NCI-H526 treated with DMSO at 0.1 percent for 48 hours (cell line): Measurements from ENCODE around the gene KDM8.
"Not testable (repeated sequence)": the region's sequence is repeated elsewhere in the genome, so short reads cannot be mapped to it uniquely, and the experiment has no call there.

Experiments
- DNase-seq: peaks from one replicate; lab custom pipeline; 2025; lab: John Stamatoyannopoulos, UW

Gene KDM8

GRCh38 chr16:27191352-27191924 lies 11.9 kb upstream of the KDM8 start:
- DNase-seq: no peak

DNA sequence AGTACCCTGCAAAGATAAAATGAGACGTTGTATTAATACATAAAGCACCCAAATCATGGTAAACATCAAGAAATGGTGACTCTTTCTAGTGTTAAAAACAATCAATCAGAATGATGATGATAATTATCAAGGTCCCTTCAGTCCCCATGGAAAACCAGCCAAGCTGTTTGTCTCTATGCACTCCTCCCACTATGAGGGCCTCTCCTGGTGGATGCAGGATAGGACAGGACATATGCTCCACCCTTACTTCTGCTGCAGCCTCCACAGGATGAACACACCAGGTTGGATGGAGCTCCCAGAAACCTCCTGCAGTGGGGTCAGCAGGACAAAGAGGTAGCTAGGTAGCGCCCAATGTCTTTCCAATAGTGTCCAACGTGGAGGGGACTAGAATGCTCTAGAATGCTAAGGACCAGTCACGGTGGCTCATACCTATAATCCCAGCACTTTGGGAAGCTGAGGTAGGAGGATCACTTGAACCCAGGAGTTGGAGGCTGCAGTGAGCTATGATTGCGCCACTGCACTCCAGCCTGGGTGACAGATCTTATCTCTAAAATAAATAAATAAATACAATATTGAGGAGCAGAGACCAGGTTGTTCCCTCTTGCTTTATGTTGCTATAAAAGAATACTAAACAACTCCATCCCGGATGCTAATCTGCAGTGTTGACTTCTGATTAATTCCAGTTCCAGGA lies 9.9 kb upstream of the KDM8 start:
- DNase-seq: no peak

DNA sequence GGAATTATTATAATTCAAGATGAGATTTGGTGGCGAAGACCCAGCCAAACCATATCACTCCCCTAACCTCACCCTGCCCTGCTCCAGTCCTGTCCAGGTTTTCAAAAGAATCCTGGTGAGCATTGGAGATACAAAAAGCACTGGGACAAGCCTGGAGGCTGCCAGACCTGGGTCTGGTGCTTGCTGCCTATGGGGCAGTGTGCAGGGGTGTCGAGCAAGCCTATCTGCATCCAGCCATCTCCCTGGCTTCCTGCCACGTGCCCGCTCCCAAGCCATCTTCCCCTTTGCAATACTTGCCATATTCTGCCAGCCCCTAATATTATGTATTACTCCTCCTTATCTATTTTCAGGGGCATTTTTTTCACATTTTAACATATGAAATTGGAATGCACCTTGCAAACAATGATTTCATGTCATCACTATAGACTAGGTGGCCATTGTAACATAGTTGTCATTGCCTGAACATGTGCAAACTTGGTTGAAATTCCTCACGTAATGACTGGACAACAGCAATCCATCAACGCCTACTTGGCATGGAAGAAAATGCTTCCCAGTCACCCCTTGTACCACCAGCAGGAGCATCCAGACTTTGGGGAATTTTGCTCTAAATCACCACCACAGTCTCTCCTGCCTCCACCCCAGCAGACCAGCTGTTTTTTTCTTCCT lies 8.1 kb upstream of the KDM8 start:
- no peak for DNase-seq

- DNase-seq: no peak
These were observed 7.3 kb upstream of the KDM8 start for GRCh38 chr16:27195941-27196595.

DNA sequence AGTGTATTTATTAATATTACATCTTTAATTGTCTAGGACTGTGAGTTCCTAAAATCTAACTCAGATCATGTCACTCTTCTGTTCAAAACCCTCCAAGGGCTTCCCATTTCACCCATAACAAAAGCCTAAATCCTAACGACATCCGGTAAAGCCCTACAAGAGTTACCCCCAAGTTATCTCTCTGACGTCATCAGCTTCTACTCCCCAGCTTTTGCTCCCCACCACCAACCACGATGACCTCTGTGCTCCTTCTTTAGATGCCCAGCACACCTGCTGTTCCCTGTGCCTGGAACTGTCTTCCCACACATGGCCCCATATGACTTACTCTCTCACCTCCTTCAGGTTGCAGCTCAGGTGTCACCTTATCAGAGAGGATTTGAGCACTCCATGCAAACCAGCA lies 6.3 kb upstream of the KDM8 start:
- no peak for DNase-seq

GRCh38 chr16:27198451-27199234 lies 4.7 kb upstream of the KDM8 start:
- no peak for DNase-seq

GRCh38 chr16:27199235-27199586 lies 4.1 kb upstream of the KDM8 start:
- no peak for DNase-seq

GRCh38 chr16:27199736-27200135 lies 3.6 kb upstream of the KDM8 start:
- DNase-seq: no peak

- not testable (repeated sequence) for DNase-seq
These were observed 2.4 kb upstream of the KDM8 start for GRCh38 chr16:27200914-27201313.

DNA sequence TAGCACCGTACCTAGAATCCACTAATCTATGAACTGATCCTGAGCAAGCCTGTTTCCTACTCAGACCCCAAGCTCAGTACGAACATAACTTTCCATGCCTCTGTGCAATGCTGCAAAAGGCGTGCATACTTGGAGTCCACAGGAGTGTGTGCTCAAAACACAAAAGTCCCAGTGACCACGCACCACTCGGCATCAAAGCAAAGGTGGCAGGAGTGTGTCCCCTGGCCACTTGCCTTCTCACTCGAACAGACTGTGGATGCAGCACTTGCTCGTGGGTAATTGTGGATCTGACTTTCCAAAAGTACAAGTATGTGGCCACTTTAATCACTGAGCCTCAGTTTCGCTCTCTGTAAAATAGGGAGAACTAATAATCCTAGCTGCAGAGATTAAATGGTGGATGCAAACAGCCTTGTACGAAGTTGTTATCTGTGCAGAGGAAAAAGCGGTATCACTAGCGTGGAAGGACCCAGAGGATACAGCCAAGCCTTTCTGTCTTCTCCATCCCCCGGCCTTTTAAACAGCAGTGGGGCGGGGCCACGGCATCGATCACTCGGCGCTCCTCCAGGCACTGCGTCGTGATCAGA lies 311 bp upstream of the KDM8 start:
- DNase-seq: peak; percentile 92

GRCh38 chr16:27204312-27204915 lies 1.1 kb downstream of the KDM8 start:
- no peak for DNase-seq

DNA sequence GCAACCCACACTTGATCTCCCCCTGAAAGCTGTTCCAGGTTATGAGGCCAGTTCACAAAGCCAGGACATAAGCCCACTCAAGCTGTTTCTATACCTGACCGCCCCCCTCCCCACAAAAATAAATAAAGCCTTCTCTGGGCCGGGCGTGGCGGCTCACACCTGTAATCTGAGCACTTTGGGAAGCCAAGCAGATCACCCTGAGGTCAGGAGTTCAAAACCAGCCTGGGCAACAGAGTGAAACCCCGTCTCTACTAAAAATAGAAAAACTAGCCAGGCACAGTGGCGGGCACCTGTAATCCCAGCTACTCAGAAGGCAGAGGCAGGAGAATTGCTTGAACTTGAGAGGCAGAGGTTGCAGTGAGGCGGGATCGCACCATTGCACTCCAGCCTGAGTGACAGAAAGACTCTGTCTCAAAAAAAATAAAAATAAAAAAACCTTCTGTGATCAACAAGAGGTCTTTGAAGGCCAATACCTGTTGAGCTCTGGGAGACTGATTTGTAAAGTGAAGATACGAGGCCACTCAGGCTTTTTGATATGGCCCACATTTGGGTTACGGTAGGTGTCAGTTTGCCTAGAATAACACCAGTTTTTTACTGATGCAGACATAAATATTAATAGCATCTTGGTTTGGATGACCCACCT lies 2.2 kb downstream of the KDM8 start:
- no peak for DNase-seq

- DNase-seq: not testable (repeated sequence)
These were observed 3.8 kb downstream of the KDM8 start for GRCh38 chr16:27207121-27207520.

- no peak for DNase-seq
These were observed 4.9 kb downstream of the KDM8 start for GRCh38 chr16:27208081-27208680.

- DNase-seq: no peak
These were observed 5.5 kb downstream of the KDM8 start for GRCh38 chr16:27208796-27209195.

GRCh38 chr16:27209591-27209990 lies 6.3 kb downstream of the KDM8 start:
- DNase-seq: no peak

DNA sequence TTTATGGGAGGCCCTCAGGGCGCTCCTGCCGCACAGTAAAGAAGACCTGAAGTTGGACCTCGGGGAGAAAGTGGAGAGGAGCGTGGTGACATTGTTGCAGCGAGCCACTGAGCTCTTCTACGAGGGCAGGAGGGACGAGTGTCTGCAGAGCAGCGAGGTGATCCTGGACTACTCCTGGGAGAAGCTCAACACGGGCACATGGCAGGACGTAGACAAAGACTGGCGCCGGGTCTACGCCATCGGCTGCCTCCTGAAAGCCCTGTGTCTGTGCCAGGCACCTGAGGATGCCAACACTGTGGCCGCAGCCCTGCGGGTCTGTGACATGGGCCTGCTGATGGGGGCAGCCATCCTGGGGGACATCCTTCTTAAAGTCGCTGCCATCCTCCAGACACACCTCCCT lies 6.8 kb downstream of the KDM8 start:
- no peak for DNase-seq

GRCh38 chr16:27211026-27211425 lies 7.7 kb downstream of the KDM8 start:
- DNase-seq: no peak

DNA sequence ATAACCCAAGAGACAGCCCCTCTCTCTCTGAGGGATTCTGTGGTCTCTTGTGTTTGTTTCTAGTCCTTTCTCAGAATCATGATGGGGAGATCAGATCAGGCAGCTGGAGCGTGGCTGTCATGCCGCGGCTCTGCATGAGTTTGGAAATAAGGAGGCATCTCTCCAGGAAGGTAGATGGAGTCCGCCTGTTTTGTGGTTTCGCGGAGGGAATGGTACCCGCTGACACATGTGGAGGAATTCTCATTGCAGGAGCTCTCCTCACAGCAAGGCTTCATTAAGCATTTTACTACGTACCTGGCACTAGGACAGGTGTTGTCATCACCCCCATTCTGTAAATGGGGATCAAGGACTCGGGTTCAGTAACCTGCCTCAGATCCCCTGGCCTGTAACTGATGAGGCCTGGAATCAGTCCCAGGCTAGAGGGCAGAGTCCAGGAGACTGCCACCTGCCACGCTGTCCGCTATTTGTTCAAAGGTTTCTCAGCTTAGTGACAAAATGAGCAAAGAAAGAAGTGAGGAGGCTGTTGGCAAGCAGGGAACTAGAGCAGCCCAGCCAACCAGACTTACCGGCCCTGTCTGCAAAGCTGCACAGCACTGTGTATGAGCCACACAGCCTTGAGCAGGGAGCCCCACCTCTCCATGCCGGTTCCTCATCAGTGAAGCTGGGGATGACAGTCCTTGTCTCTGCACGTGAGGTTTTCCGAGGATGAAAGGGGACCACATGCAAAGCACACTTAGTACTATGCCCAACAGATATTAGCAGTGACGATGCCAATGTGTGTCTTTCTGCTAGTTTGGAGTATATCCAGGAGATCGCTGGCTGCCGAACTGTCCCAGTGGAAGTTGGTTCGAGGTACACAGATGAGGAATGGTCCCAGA lies 11.0 kb downstream of the KDM8 start:
- no peak for DNase-seq

GRCh38 chr16:27215660-27216059 lies 12.3 kb downstream of the KDM8 start:
- DNase-seq: no peak
